HG02884 (cell line): Measurements from ENCODE around the gene CACNA1A.

Experiments used
- ATAC-seq: cut with Tn5 transposase; IDR thresholded peaks from one replicate; pipeline ENCODE4 v1.9.1; 2021; ENCODE audit warnings: mild to moderate bottlenecking, moderate library complexity; ENCODE audit not compliant: unreplicated experiment

The CACNA1A gene

GRCh38 chr19:13240312-13241022 is 265.8 kb downstream of the CACNA1A start:
- ATAC-seq = no peak

DNA sequence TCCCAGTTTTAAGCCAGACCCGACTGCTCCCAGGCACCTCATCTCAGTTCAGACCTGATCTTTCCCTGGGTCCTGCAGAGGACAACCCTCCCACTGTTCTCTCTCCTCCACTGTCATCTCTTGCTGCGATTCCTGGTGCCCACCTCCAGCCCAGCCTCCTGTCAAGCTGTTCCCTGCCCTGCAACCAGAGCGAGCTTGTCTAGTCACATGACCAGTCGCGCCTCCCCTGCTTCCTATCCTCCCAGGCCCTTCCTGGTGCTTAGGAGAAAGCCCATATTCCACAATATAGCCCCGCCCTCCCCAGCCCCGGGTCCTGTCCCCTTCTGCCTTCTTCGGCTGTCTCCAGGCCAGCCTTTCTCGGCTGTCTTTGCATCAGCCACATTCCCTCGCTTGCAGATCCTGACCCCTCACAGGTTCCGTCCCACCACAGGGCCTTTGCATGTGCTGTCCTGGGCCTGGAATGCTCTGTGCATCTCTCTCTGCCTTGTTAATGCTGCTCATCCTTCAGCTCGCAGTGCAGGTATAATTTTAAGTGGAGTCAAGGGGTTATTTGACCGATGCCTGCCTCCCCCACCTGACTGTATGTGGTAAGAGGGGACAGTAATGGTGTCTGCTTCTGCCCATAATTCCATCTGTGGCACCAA is 267.3 kb downstream of the CACNA1A start:
- ATAC-seq = no peak

DNA sequence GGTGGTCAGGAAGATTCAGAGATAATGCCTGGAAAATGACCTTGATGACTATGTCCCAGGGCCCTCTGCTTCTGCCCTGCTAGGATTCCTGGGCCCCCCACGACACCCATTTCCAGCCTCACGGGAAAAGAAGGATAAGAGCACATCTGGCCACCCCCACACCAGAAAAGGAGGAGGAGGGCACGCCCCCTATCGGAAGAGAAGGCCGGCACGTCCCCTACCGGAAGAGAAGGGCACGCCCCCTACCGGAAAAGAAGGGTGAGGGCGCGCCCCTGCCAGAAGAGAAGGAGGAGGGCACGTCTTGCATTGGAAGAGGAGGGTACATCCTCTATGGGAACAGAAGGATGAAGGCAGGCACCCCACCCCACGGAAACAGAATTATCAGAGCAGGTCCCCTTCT is 271.8 kb downstream of the CACNA1A start:
- no peak for ATAC-seq

GRCh38 chr19:13231663-13232062 is 274.6 kb downstream of the CACNA1A start:
- ATAC-seq = no peak

GRCh38 chr19:13229246-13229645 is 277.0 kb downstream of the CACNA1A start:
- ATAC-seq = no peak

GRCh38 chr19:13228561-13228960 is 277.7 kb downstream of the CACNA1A start:
- no peak for ATAC-seq

DNA sequence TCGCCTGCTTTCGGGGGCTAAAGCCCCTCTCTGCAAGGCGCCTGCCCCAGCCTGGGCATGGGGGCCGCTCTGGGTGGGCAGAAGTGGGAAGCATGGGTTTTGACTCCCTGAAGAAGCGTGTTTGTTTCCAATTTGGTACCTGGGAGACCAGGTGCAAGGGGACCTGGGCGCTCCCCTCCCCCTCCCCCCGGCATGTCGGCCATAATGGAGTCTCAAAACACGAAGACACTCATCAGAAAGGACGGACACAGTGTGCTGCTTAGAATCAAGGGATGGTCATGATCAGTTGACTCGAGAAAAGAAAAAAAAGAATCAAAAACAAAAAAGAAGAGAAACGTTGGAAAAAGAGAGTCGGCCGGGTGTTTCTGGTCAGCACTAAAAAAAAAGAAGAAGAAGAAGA is 279.3 kb downstream of the CACNA1A start:
- ATAC-seq = no peak

- ATAC-seq = no peak
These were observed 280.1 kb downstream of the CACNA1A start for GRCh38 chr19:13225973-13226865.

DNA sequence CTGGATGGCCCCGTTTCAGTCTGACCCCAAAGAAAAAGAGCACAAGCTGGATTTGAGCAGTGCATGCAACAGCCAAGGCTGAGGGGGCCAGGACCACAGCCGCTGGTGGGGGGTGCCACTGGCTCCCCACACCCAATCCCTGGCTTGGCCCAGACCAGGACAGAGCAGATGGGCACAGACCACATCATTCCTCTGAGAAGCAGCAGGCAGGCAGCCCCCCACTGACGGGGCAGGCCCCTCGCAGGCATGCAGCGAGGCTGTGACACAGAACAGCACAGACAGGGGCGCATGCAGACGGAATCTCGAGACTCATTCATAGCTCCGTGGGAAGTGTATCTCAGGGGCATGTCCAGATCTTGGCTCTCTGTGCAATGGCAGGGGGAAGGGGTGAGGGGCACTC is 281.2 kb downstream of the CACNA1A start:
- ATAC-seq = no peak

DNA sequence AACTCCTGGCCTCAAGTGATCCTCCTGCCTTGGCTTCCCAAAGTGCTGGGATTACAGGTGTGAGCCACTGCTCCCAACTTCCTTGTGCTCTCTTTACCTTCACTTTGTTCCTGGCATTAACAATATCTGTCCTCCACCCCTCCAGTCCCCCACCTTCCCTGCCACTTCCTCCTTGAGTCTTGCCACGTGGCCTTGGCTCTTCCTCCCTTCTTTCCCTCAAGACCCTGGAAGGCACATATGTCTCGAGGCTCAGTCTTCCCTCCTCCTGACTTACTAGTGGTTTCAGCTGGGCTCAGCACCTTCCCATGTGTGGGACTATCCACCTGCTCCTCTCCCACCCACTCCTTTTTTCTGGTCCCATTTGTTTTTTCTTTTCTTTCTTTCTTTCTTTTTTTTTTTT is 285.4 kb downstream of the CACNA1A start:
- ATAC-seq = no peak

GRCh38 chr19:13215572-13216380 is 290.5 kb downstream of the CACNA1A start:
- no peak for ATAC-seq

- ATAC-seq = no peak
These were observed 292.1 kb downstream of the CACNA1A start for GRCh38 chr19:13214036-13214730.

- ATAC-seq = no peak
These were observed 293.4 kb downstream of the CACNA1A start for GRCh38 chr19:13212759-13213330.

DNA sequence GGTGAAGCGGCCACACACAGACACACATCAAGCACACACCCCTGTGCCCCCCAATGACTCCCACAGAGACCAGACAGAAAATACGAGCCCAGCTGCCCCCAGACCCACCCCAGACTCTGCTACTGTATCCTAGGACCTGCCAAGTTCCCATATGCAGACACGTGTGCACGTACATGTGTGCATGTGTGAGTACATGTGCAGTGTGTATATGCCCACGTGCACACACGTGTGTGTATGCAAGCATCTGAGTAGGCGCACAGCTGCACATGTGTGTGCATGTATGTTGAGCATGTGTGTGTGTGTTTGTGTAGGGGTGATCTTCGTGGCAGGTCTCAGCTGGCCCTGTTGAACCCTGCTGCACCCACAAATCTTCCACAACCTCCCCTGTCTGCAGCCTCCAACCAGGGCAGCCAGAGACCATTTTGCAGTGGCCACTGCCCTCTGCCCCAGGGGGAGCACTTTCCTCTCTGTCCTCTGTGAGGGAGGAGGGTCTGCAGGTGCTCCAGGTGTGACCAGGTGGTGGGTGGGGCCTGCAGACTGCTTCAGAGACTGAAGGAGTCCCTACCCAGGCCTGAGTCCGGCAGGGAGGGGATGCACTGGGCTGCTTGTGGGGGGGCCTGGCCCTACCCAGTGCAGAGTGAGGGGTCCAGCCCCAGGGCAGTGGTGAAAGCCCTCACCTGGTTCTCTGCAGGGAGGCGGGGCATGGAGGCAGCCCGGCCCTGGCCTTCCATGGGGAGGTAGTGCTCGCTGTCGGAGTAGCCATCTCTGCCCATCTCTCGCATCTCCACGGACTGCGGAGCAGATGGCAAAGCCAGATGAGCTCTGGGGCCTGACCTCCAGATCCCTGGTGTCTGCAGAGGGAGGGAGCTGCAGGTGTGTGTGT is 294.6 kb downstream of the CACNA1A start:
- ATAC-seq = no peak

DNA sequence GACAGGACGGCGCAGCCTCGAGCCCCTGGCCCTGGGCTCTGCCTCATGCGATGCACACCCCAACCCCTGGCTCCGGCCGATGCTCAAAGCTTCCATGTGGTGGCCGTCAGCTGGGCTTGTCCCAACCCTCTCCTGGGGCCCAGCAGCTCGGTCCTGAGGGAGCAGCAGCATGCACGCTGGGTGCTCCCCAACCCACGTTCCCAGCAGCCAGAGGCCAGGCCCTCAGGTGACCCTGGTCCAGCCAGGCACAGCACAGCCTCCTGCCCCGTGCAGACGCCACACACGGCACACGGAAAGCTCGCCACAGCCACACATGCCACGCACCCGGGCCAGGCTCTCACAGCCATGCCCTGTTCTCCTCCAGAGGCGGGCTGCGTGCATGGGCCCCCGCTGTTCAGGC is 295.3 kb downstream of the CACNA1A start:
- ATAC-seq = no peak

DNA sequence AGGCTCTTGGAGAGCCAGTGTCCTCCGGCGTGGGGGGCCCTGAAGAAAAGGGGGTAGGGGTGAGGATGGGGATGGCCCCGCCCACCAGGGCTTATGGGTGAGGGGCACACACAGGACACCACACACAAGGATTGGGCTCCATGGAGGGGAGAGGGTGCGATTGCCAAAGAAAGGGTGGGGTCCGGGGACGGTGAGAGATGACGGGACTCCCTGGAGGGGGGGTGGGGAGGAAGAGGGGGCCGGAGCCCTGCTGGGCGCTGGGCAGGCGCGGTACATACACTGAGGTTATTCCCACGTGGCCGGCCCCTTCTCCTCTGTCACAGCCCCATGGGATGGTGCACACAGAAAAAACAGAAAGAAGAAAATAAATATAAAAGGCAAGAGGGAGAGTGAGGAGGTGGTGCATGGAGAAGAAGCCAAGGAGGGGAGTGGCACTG is 295.9 kb downstream of the CACNA1A start:
- ATAC-seq = no peak

GRCh38 chr19:13209484-13210338 is 296.6 kb downstream of the CACNA1A start:
- ATAC-seq = no peak
